Glutamatergic neuron (in vitro differentiated cells): ENCODE data around the gene EIF4A3. TPM values are rescaled to one million over a fixed set of nuclear protein-coding genes. Genes with fewer than 3 reads are reported as not detected.

ENCODE experiments used
- DNase-seq: peaks from one replicate; pipeline ENCODE4 v3.0.0; 2022
- H3K27ac Mint-ChIP-seq: one replicate; pipeline ENCODE4 v1.8.0; 2020; ENCODE audit warnings: mild to moderate bottlenecking, mixed read lengths, inconsistent platforms; ENCODE audit not compliant: unreplicated experiment
- H3K27me3 Mint-ChIP-seq: one replicate; pipeline ENCODE4 v1.8.0; 2020; ENCODE audit warnings: mild to moderate bottlenecking, moderate library complexity, mixed read lengths, inconsistent platforms; ENCODE audit not compliant: unreplicated experiment
- H3K36me3 Mint-ChIP-seq: one replicate; pipeline ENCODE4 v1.8.0; 2020; ENCODE audit warnings: mild to moderate bottlenecking, mixed read lengths, inconsistent platforms; ENCODE audit not compliant: unreplicated experiment
- H3K4me1 Mint-ChIP-seq: one replicate; pipeline ENCODE4 v1.8.0; 2020; ENCODE audit warnings: mild to moderate bottlenecking, low read depth, mixed read lengths, inconsistent platforms; ENCODE audit not compliant: unreplicated experiment
- H3K4me3 Mint-ChIP-seq: one replicate; pipeline ENCODE4 v1.8.0; 2020; ENCODE audit warnings: mild to moderate bottlenecking, mixed read lengths, inconsistent platforms; ENCODE audit not compliant: unreplicated experiment
- H3K9me3 Mint-ChIP-seq: one replicate; pipeline ENCODE4 v1.8.0; 2020; ENCODE audit warnings: mild to moderate bottlenecking, moderate library complexity, mixed read lengths, inconsistent platforms; ENCODE audit not compliant: unreplicated experiment
- total RNA-seq: library from RNA; stranded (reverse); fragmentation: NEBNext Ultra II Directional; extraction: Animal tissue kit (Norgen Biotek cat#: 25700); gene quantifications from one replicate; pipeline ENCODE4 v1.2.1, GENCODE V29; 2021; ENCODE audit not compliant: unreplicated experiment
- TF ChIP-seq, protein P1 (sequence below): fragments of 200-600 bp; sonication (generic); IDR thresholded peaks from one replicate; pipeline ENCODE4 v1.5.0; 2021; ENCODE audit not compliant: partially characterized antibody, unreplicated experiment

Gene EIF4A3
- total RNA-seq, 1 donor from 2014 or later, result 110 TPM

DNA sequence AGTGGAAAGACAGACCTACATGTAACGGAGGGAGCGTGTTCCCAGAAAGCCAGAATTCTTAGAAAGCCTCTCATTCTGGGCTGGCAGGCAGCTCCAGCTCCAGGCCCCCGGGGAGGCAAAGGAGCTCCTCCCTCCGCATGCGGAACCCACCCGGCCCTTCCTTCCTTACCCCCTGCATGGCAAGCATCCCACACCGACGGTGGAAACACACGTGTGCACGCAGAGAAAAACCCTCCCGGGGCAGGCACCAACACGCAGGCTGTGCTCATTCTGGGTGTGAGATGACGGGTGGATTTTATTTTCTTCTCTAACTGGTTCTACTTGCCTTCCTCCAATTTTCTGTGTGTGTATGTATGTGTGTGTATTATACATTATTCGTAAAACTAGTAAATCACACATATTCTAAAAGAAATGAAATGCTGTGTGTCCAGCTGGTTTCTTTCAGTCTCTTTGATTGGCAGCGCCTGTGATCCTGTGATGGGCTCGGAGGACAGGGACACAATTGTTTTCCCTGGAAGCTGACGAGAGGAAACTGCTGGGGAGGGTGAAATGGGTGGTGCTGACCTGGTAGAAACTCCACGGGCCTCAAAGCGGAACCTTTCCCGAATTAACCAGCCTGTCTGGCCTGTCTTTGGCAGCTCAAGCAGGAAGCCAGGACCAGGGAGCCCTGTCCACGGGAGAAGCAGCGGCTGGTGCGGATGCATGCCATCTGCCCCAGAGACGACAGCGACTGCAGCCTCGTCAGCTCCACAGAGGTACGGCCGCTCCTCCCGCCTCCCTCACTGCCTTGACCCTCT lies 45.1 kb upstream of the EIF4A3 start:
- peaks cover 6% of the 10 kb centered on the region for H3K27me3 Mint-ChIP-seq
- H3K4me1 Mint-ChIP-seq, result peaks cover 11% of the 10 kb centered on the region
- H3K9me3 Mint-ChIP-seq, result peaks cover 1% of the 10 kb centered on the region
- peak overlapping the region; percentile 48 for H3K27ac Mint-ChIP-seq
- TF ChIP-seq, protein P1, sequence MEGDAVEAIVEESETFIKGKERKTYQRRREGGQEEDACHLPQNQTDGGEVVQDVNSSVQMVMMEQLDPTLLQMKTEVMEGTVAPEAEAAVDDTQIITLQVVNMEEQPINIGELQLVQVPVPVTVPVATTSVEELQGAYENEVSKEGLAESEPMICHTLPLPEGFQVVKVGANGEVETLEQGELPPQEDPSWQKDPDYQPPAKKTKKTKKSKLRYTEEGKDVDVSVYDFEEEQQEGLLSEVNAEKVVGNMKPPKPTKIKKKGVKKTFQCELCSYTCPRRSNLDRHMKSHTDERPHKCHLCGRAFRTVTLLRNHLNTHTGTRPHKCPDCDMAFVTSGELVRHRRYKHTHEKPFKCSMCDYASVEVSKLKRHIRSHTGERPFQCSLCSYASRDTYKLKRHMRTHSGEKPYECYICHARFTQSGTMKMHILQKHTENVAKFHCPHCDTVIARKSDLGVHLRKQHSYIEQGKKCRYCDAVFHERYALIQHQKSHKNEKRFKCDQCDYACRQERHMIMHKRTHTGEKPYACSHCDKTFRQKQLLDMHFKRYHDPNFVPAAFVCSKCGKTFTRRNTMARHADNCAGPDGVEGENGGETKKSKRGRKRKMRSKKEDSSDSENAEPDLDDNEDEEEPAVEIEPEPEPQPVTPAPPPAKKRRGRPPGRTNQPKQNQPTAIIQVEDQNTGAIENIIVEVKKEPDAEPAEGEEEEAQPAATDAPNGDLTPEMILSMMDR, result no peak
- no peaks in the 10 kb centered on the region for H3K36me3 Mint-ChIP-seq
- peak overlapping the region; percentile 6 for H3K4me3 Mint-ChIP-seq
- peak; percentile 53 for DNase-seq

DNA sequence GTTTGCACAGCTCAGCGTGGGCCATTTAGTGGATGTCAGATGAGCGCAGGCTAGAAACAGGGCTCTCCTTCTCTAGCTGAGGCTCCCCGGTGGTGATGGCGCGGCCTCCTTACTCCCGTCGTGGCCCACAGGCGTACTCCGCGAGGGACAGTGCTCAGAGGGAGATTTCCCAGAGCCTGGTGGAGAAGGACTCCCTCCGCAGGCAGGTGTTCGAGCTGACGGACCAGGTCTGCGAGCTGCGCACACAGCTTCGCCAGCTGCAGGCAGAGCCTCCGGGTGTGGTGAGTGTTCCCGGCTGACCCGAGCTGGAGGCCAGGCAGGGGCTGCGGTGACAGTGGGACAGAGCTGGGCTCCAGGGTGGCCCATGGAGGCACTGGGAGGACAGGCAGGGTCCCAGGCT lies 44.3 kb upstream of the EIF4A3 start:
- no peak for DNase-seq
- Mint-ChIP-seq H3K9me3 (peaks cover 1% of the 10 kb centered on the region), H3K27ac (no peak overlapping the region), H3K27me3 (peaks cover 3% of the 10 kb centered on the region), H3K4me3 (no peak overlapping the region), H3K36me3 (no peaks in the 10 kb centered on the region), H3K4me1 (peaks cover 8% of the 10 kb centered on the region)
- TF ChIP-seq, protein P1, result no peak

DNA sequence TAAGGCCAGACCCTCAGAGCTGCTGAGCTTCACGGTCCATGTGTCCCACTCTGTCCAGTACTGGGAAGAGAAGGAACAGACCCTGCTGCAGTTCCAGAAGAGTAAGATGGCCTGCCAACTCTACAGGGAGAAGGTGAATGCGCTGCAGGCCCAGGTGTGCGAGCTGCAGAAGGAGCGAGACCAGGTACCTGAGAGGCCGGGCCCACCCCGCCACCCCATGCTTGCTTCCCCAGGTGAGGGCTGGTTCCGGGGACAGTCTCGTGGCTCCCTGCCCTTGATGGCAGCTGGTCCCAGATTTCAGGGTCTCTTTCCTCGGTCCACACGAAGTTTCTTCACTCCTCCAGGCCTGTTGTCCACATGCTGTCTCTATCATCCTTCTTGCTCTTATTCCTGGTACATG lies 43.8 kb upstream of the EIF4A3 start:
- Mint-ChIP-seq H3K4me3 (no peak overlapping the region), H3K36me3 (no peaks in the 10 kb centered on the region), H3K27me3 (peaks cover 3% of the 10 kb centered on the region), H3K9me3 (peaks cover 3% of the 10 kb centered on the region), H3K27ac (no peak overlapping the region), H3K4me1 (peaks cover 8% of the 10 kb centered on the region)
- TF ChIP-seq, protein P1, result no peak
- DNase-seq, result no peak

DNA sequence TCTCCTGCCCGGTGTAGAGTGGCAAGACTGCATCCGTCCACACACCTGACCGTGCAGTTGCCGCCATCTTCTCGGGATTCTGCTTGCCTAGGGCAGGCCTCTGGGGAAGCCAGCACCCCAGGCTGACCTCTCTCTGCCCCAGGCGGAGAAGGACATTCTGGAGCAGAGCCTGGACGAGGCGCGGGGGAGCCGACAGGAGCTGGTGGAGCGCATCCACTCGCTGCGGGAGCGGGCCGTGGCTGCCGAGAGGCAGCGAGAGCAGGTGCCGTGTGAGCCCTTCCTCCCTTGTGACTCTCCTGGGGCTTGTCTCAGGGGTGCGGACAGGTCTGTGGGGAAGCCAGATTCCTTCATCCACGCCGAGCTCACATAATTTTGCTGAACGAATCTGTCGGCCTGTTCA lies 42.7 kb upstream of the EIF4A3 start:
- no peak for DNase-seq
- Mint-ChIP-seq H3K27ac (no peak overlapping the region), H3K36me3 (no peaks in the 10 kb centered on the region), H3K9me3 (peaks cover 7% of the 10 kb centered on the region), H3K27me3 (peaks cover 4% of the 10 kb centered on the region), H3K4me1 (peaks cover 8% of the 10 kb centered on the region), H3K4me3 (no peak overlapping the region)
- TF ChIP-seq, protein P1, result no peak

DNA sequence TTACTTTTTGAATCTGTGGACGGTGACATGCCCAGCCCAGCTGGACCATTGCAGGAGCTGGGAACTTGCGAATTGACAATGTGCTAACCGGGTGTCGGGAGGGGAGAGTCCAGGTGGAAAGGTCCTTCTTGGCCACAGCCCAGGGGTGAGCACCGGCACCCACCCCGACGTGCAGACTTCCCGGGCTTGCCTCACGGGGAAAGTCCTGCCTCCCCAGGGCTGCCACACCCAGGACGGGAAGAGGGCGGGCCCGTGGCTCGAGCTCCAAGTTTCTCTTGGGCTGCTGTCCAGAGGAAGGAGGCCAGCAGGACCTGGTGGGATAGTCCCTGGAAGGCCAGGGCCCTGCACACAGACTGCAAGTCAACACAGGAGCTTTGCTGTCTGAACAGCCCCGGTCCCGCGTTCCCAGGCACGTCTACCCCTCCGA lies 40.6 kb upstream of the EIF4A3 start:
- Mint-ChIP-seq H3K9me3 (peaks cover 7% of the 10 kb centered on the region), H3K4me1 (peaks cover 11% of the 10 kb centered on the region), H3K4me3 (no peak overlapping the region), H3K36me3 (no peaks in the 10 kb centered on the region), H3K27me3 (peaks cover 3% of the 10 kb centered on the region), H3K27ac (no peak overlapping the region)
- TF ChIP-seq, protein P1, result no peak
- no peak for DNase-seq
